K562 (cell line): ENCODE data around the gene TBC1D16. TPM values are rescaled to one million over a fixed set of nuclear protein-coding genes. Genes with fewer than 3 reads are reported as not detected.

Source experiments
- ATAC-seq: fragments of 200-7000 bp; cut with Tn5 transposase; 3 replicates; pipeline ENCODE4 v1.9.1; 2020; ENCODE audit warnings: moderate library complexity
- BruUV-seq: library from RNA; stranded (reverse); fragments of 400-500 nt; replicated peaks from 2 replicates; lab custom pipeline; 2021; lab: Mats Ljungman, UMichigan
- CTCF ChIA-PET: fragments of 300-600 bp; formaldehyde crosslinking; extraction: SDS; loops from one replicate; lab custom pipeline; 2021; ENCODE audit warnings: low intra/inter-chr PET ratio; lab: Yijun Ruan, JAX
- POLR2A ChIA-PET: fragments of 300-600, 350-650 bp; sonication (Branson Sonifier 250); formaldehyde crosslinking; extraction: SDS; loops from one replicate; lab custom pipeline; 2021; ENCODE audit warnings: antibody characterized with exemption, inconsistent platforms; lab: Yijun Ruan, JAX
- DNase-seq, 4 experiments: peaks; one replicate each; pipeline versions ENCODE4 v3.0.0 to v3.0.0-alpha.2; 2011 to 2018; ENCODE audit warnings: low spot score in 3 of 4, mixed read lengths in 3 of 4; ENCODE audit errors: extremely low read depth in 1 of 4
- FAIRE-seq: peaks from 2 replicates; lab custom pipeline; 2011; peaks lifted over from hg19 to GRCh38; lab: Jason Lieb, UNC
- H2AFZ ChIP-seq: 2 replicates; pipeline ENCODE4 v1.6.0; 2011; ENCODE audit warnings: low read depth, low read length, control low read depth, inconsistent platforms
- H3K27ac ChIP-seq: fragments of 200-600 bp; 3 replicates; pipeline ENCODE4 v1.8.0; 2011; ENCODE audit warnings: low read depth, mild to moderate bottlenecking, control low read depth, inconsistent platforms, low read length, moderate library complexity, mixed read lengths; ENCODE audit errors: extremely low read depth
- H3K27me3 ChIP-seq, 2 experiments: fragments of 300-600 bp in 1 of 2; 2 replicates in 1 of 2; 3 replicates in 1 of 2; pipeline versions ENCODE4 v1.6.0 to v1.8.0; 2011; ENCODE audit warnings: inconsistent platforms in 2 of 2, low read length in 2 of 2, mild to moderate bottlenecking in 1 of 2, mixed read lengths in 1 of 2, moderate library complexity in 1 of 2; ENCODE audit not compliant: control insufficient read depth in 2 of 2, insufficient read depth in 2 of 2
- H3K36me3 ChIP-seq: fragments of 300-600 bp; 3 replicates; pipeline ENCODE4 v1.8.0; 2011; ENCODE audit warnings: mild to moderate bottlenecking, low read length, inconsistent platforms; ENCODE audit not compliant: control insufficient read depth, insufficient read depth
- H3K4me1 ChIP-seq, 2 experiments: fragments of 200-600 bp in 1 of 2; replicated peaks in 1 of 2; 2 replicates in 1 of 2; 3 replicates in 1 of 2; pipeline versions ENCODE4 v1.5.1 to v1.8.0; 2011; ENCODE audit warnings: inconsistent platforms in 2 of 2, low read length in 2 of 2, mild to moderate bottlenecking in 1 of 2, mixed read lengths in 1 of 2, moderate library complexity in 1 of 2; ENCODE audit not compliant: control insufficient read depth in 2 of 2, insufficient read depth in 2 of 2
- H3K4me2 ChIP-seq: 2 replicates; pipeline ENCODE4 v1.6.1; 2011; ENCODE audit warnings: low read length, control low read depth, inconsistent platforms, mixed read lengths; ENCODE audit not compliant: insufficient read depth
- H3K4me3 ChIP-seq: fragments of 200-600 bp; sonication (generic), shearing (Covaris generic); 2 replicates; pipeline ENCODE4 v1.5.1; 2016; ENCODE audit warnings: control low read depth, inconsistent platforms
- H3K79me2 ChIP-seq: fragments of 200-600 bp; 3 replicates; pipeline ENCODE4 v1.8.0; 2011; ENCODE audit warnings: low read length, inconsistent platforms; ENCODE audit not compliant: control insufficient read depth, insufficient read depth
- H3K9ac ChIP-seq, 2 experiments: 2 replicates each; pipeline versions ENCODE4 v1.6.0 to v1.6.1; 2011; ENCODE audit warnings: low read depth in 2 of 2, low read length in 2 of 2, control low read depth in 1 of 2, inconsistent platforms in 1 of 2, mild to moderate bottlenecking in 1 of 2, mixed read lengths in 1 of 2; ENCODE audit not compliant: insufficient read depth in 1 of 2
- H3K9me1 ChIP-seq: one replicate; pipeline ENCODE4 v1.6.0; 2011; ENCODE audit warnings: inconsistent platforms, mild to moderate bottlenecking, low read length, moderate library complexity; ENCODE audit not compliant: control insufficient read depth, insufficient read depth
- H3K9me3 ChIP-seq: replicated peaks from 2 replicates; pipeline ENCODE4 v1.5.1; 2011; ENCODE audit warnings: low read depth, low read length, inconsistent platforms; ENCODE audit not compliant: control insufficient read depth, insufficient read depth
- H4K20me1 ChIP-seq: replicated peaks from 2 replicates; pipeline ENCODE4 v1.6.1; 2011; ENCODE audit warnings: low read length, inconsistent platforms, mixed read lengths; ENCODE audit not compliant: control insufficient read depth, insufficient read depth
- BCL6 ChIP-seq: fragments of 250-450 bp; sonication (Bioruptor Pico); IDR thresholded peaks from 2 replicates; pipeline ENCODE4 v1.4.0; 2020
- FOXM1 ChIP-seq, 2 experiments: fragments of 450-650 bp in 1 of 2; sonication (generic) in 1 of 2; formaldehyde crosslinking in 1 of 2; IDR thresholded peaks; 2 replicates each; pipeline versions ENCODE4 v1.6.1 to v1.9.0; 2017 to 2022; ENCODE audit warnings: low read depth in 2 of 2, mild to moderate bottlenecking in 2 of 2, missing genetic modification reagents in 1 of 2, moderate library complexity in 1 of 2
- MGA ChIP-seq: fragments of 450-650 bp; IDR thresholded peaks from 2 replicates; pipeline ENCODE4 v1.6.1; 2016; ENCODE audit warnings: mild to moderate bottlenecking, moderate library complexity
- POLR2A ChIP-seq: fragments of 450-650 bp; conservative IDR thresholded peaks from 2 replicates; pipeline ENCODE4 v1.6.1; 2016
- U2AF1 ChIP-seq: fragments of 200-400 bp; formaldehyde crosslinking; optimal IDR thresholded peaks from 2 replicates; pipeline ENCODE3; 2017; ENCODE audit warnings: mild to moderate bottlenecking, low read depth, low read length, moderate library complexity
- ZNF785 ChIP-seq: fragments of 250-450 bp; sonication (Bioruptor Pico); IDR thresholded peaks from 2 replicates; pipeline ENCODE4 v1.4.0; 2020; ENCODE audit warnings: mild to moderate bottlenecking
- WGBS: fragments of 100-300 bp; shearing (Covaris generic); methylation state at CpG from one replicate; pipeline ENCODE4 v1.1.6; 2016; ENCODE audit warnings: low coverage, mixed read lengths; ENCODE audit not compliant: insufficient coverage; ENCODE audit errors: missing lambda C conversion rate; 5-methylcytosine and 5-hydroxymethylcytosine counted together
- in situ Hi-C: fragments of 300-500 bp; cut with MboI; formaldehyde crosslinking; loops from 4 replicates; pipeline ENCODE4 v1.15.0; 2018; ENCODE audit warnings: inconsistent platforms, mixed read lengths
- intact Hi-C: fragments of 100-400 bp; cut with micrococcal nuclease; formaldehyde crosslinking; loops from 2 replicates; pipeline ENCODE4 v1.14.2; 2022
- polyA plus RNA-seq, 8 experiments: library from polyadenylated mRNA; depleted of rRNA in 4 of 8; stranded (reverse) in 5 of 8; unstranded in 3 of 8; fragments of >200 nt; fragmentation: Nextera tagmentation in 2 of 8; fragmentation: Illumina TruSeq in 1 of 8; extraction: Ambion mirVana in 2 of 8; extraction: Trizol in 1 of 8; gene quantifications; 2 replicates each; pipeline versions ENCODE4 v1.2.1 to v1.2.3, GENCODE V29; 2011 to 2014; ENCODE audit warnings: inconsistent platforms in 1 of 8, missing spikeins in 1 of 8
- total RNA-seq, 7 experiments: library from RNA; depleted of rRNA in 6 of 7; stranded (reverse); fragments of >200 nt in 6 of 7; fragmentation: Illumina TruSeq in 2 of 7; extraction: Trizol in 2 of 7; gene quantifications; 2 replicates each; pipeline versions ENCODE4 v1.2.1 to v1.2.3, GENCODE V29; 2011 to 2021; ENCODE audit warnings: low replicate concordance in 1 of 7

TBC1D16 gene
- total and polyA plus RNA-seq, 9 of the 15 experiments (the other 6 are each of a cell fraction or from before 2014, with no cell fraction given): 0.01 to 0.20 (median 0.03) TPM; not detected in 1

DNA sequence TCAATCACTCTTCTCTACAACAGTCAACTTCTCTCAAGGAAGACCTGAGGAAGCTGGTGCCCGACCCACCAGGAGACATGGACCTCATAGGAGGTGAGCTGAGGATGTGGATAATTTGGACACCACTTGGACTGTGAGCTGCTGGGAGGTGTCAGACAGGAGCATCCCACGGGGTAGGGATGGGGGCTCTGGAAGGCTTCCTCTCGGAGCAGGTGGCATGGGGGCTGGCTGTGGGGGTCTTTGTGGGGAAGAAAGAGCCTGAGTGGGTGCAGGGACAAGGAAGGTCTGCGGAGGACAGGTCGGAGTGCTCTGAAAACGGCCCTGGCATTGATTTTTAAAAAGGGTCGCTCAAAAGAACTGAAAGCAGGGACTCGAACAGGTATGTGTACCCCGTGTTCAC lies 64.0 kb downstream of the TBC1D16 start:
- no peak for FAIRE-seq
- no peak overlapping the region for H2AFZ ChIP-seq
- TF ChIP-seq ZNF785: no peak
- no peak for TF ChIP-seq U2AF1
- TF ChIP-seq POLR2A: no peak
- TF ChIP-seq FOXM1 (IDR thresholded peaks at IDR 0.05; ENCODE audit: low read depth): no peak
- no peak for TF ChIP-seq FOXM1 (CRISPR knock-in tag; IDR thresholded peaks at IDR 0.05; ENCODE audit: low read depth)
- no peak for TF ChIP-seq MGA
- no peak for TF ChIP-seq BCL6 (CRISPR knock-in tag)
- TF ChIP-seq, all 486 proteins: peak for 0
- ChIA-PET CTCF (no interaction called here), POLR2A (no interaction called here)
- H3K4me3 ChIP-seq: no peak overlapping the region
- no peak overlapping the region for H3K9ac ChIP-seq
- peaks cover 0 to 2% of the 10 kb centered on the region in 2 experiments; a peak in 1 of 5 replicates for H3K4me1 ChIP-seq
- H3K79me2 ChIP-seq: no peaks in the 10 kb centered on the region
- intact Hi-C loops: loop anchor here (10.0 kb wide), 2 partner anchors 117 to 167 kb away; no protein-coding TSS in a partner anchor
- peaks cover 34 to 51% of the 10 kb centered on the region in 2 experiments for H3K27me3 ChIP-seq
- ATAC-seq (no peak), DNase-seq (no peak)
- peaks cover 11% of the 10 kb centered on the region; the same call in 1 of the 2 replicates for H4K20me1 ChIP-seq
- H3K36me3 ChIP-seq: no peaks in the 10 kb centered on the region
- H3K9me3 ChIP-seq: no peaks in the 10 kb centered on the region
- no peaks in the 10 kb centered on the region for H3K9me1 ChIP-seq
- no peak overlapping the region for H3K4me2 ChIP-seq
- 0% methylated on average over 9 of the region's 9 CpGs for WGBS
- in situ Hi-C loops: no loop called here
- no peak overlapping the region for H3K27ac ChIP-seq
- BruUV-seq: no TSS peak
